PC-9 (cell line): ENCODE measurements around the gene TNIK.
"Not testable (repeated sequence)": the region's sequence is repeated elsewhere in the genome, so short reads cannot be mapped to it uniquely, and the experiment has no call there.

Experiments
- CTCF ChIP-seq: fragments of 200-600 bp; sonication (generic); conservative IDR thresholded peaks from 2 replicates; pipeline ENCODE4 v1.6.1; 2017; ENCODE audit warnings: mixed run types, antibody characterized with exemption, mild to moderate bottlenecking, moderate library complexity
- EZH2 ChIP-seq: fragments of 200-600 bp; sonication (generic); IDR thresholded peaks from 2 replicates; pipeline ENCODE4 v1.8.0; 2017; ENCODE audit warnings: antibody characterized with exemption, low read depth

- not testable (repeated sequence) for TF ChIP-seq CTCF, EZH2
Measured at GRCh38 chr3:171304017-171304416, 156.2 kb downstream of the TNIK start.
